ENCODE results near the gene MRPL2.

Gene MRPL2

GRCh38 chr6:43005844-43006243 lies 53.4 kb downstream of the MRPL2 start:
- no peak overlapping the region for H3K14ac ChIP-seq (ENCODE audit: low read length)
- no CpG with 5 or more reads among the region's 5 CpGs for WGBS, 2 donors (ENCODE audit: extremely low coverage in 2 of 2, insufficient read length in 2 of 2, insufficient replicate concordance in 1 of 2)

More at GRCh38 chr6:43005844-43006243, 53.4 kb downstream of the MRPL2 start:
- no peaks in the 10 kb centered on the region for H3K79me1 ChIP-seq (ENCODE audit: low read depth, low read length)
- H3K4me1 ChIP-seq (ENCODE audit: control insufficient read depth in 2 of 2, insufficient read depth in 1 of 2, low read depth in 1 of 2, low read length in 2 of 2): no peaks in the 10 kb centered on the region
- H3K36me3 ChIP-seq (replicated peaks in 1 of 2; ENCODE audit: control insufficient read depth in 2 of 2, insufficient read depth in 2 of 2, low read length in 2 of 2): peaks cover 39 to 68% of the 10 kb centered on the region in 2 donors
- no peak overlapping the region for H3K4me2 ChIP-seq (ENCODE audit: insufficient read depth, low read length, poor library complexity, severe bottlenecking)
- no peak overlapping the region for H3K9ac ChIP-seq (ENCODE audit: low read depth, low read length, poor library complexity)
- H3K27me3 ChIP-seq (ENCODE audit: control insufficient read depth in 3 of 3, insufficient read depth in 3 of 3, low read depth in 1 of 3, low read length in 3 of 3): no peaks in the 10 kb centered on the region
- H2BK5ac ChIP-seq (ENCODE audit: low read length): no peak overlapping the region
- no peak overlapping the region for H3K4me3 ChIP-seq (ENCODE audit: low read length in 2 of 2)
- no peak overlapping the region for H4K8ac ChIP-seq (ENCODE audit: low read depth, low read length)
- DNase-seq (ENCODE audit: low spot score): no peak
- no peak overlapping the region for H4K91ac ChIP-seq (ENCODE audit: low read depth, low read length, poor library complexity)
- H3K4ac ChIP-seq (ENCODE audit: low read length): no peak overlapping the region
- no peaks in the 10 kb centered on the region for H3K9me3 ChIP-seq (replicated peaks in 1 of 2; ENCODE audit: control insufficient read depth in 2 of 2, insufficient read depth in 1 of 2, low read depth in 1 of 2, low read length in 2 of 2)
- no peak overlapping the region for H2AFZ ChIP-seq (ENCODE audit: low read length)
- no peak overlapping the region for H3K23ac ChIP-seq (ENCODE audit: low read depth, low read length, poor library complexity)
- H3K27ac ChIP-seq (replicated peaks; ENCODE audit: low read length): no peak overlapping the region
- no peak overlapping the region for H2BK12ac ChIP-seq (ENCODE audit: low read length)
- H3K18ac ChIP-seq (ENCODE audit: low read length): no peak overlapping the region
- no peak overlapping the region for H2BK15ac ChIP-seq (ENCODE audit: low read length)
- no peak overlapping the region for H2AK5ac ChIP-seq (ENCODE audit: low read depth, low read length)
- no peak overlapping the region for H2BK120ac ChIP-seq (ENCODE audit: low read depth, low read length)

All from neuronal stem cell (in vitro differentiated cells).